ENCODE measurements around the gene PATE3.

The PATE3 gene

DNA sequence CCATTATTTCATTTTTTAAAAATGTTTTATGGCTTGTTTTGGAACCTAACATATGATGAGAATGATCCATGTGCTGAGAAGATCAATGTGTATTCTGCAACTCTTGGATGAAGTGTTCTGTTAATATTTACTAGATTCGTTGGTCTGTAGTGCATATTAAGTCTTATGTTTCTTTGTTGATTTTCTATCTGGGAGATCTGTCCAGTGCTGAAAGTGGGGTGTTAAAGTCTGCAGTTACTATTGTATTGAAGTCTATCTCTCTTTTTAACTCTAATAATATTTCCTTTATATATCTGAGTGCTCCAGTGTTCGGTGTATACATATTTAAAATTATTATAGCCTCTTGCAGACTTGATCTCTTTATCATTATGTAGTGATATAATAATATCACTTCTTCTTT lies 11.9 kb downstream of the PATE3 start:
- DNase-seq = no peak
- no peaks in the 10 kb centered on the region for H3K36me3 Mint-ChIP-seq (ENCODE audit: low read depth)
- no peaks in the 10 kb centered on the region for H3K27me3 Mint-ChIP-seq (ENCODE audit: low read depth, poor library complexity)
- TF ChIP-seq, protein P1, sequence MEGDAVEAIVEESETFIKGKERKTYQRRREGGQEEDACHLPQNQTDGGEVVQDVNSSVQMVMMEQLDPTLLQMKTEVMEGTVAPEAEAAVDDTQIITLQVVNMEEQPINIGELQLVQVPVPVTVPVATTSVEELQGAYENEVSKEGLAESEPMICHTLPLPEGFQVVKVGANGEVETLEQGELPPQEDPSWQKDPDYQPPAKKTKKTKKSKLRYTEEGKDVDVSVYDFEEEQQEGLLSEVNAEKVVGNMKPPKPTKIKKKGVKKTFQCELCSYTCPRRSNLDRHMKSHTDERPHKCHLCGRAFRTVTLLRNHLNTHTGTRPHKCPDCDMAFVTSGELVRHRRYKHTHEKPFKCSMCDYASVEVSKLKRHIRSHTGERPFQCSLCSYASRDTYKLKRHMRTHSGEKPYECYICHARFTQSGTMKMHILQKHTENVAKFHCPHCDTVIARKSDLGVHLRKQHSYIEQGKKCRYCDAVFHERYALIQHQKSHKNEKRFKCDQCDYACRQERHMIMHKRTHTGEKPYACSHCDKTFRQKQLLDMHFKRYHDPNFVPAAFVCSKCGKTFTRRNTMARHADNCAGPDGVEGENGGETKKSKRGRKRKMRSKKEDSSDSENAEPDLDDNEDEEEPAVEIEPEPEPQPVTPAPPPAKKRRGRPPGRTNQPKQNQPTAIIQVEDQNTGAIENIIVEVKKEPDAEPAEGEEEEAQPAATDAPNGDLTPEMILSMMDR (IDR thresholded peaks at IDR 0.05) = no peak
- no peak overlapping the region for H3K27ac Mint-ChIP-seq
- H3K4me3 Mint-ChIP-seq = no peak overlapping the region
- H3K4me1 Mint-ChIP-seq = no peaks in the 10 kb centered on the region
- H3K9me3 Mint-ChIP-seq = peaks cover 80% of the 10 kb centered on the region

DNA sequence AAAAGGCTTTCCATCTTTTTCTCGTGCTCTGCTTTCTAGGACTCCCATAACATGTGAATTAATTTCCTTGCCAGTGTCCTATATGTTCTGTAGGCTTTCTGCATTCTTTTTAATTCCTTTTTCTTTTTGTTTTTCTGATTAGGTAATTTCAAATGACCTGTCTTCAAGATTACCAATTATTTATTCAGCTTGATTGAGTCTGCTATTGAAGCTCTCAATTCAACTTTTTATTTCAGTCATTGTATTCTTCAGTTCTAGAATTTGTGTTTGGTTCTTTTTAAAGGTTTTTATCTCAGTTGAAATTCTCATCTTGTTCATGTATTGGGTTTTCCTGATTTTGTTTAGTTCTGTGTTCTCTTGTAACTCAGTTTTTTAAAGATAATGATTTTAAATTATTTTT lies 14.5 kb downstream of the PATE3 start:
- Mint-ChIP-seq H3K9me3 (peaks cover 58% of the 10 kb centered on the region), H3K4me3 (no peak overlapping the region), H3K27ac (no peak overlapping the region), H3K27me3 (ENCODE audit: low read depth, poor library complexity) (no peaks in the 10 kb centered on the region), H3K4me1 (no peaks in the 10 kb centered on the region), H3K36me3 (ENCODE audit: low read depth) (no peaks in the 10 kb centered on the region)
- TF ChIP-seq, protein P1 (IDR thresholded peaks at IDR 0.05) = no peak
- DNase-seq = no peak

DNA sequence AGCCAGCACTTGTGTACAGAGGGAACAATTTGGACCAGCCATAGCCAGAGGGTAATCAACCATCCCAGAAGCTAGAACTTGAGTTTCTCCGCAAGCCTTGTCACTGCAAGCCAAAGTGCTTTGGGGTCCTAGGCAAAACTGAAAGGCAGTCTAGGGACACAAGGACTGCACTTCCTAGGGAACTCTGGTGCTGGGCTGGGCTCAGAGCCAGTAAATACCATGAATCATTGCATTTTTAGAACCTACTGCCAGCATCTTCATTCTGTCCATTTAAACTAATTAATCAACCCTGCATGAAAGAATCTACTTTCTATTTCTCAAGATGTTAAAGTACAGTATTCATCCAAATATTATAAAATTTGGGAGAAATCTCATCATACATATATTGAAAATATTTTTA lies 20.0 kb downstream of the PATE3 start:
- TF ChIP-seq, protein P1 (IDR thresholded peaks at IDR 0.05) = no peak
- Mint-ChIP-seq H3K4me3 (no peak overlapping the region), H3K36me3 (ENCODE audit: low read depth) (no peaks in the 10 kb centered on the region), H3K27me3 (ENCODE audit: low read depth, poor library complexity) (peaks cover 7% of the 10 kb centered on the region), H3K4me1 (no peaks in the 10 kb centered on the region), H3K9me3 (peaks cover 27% of the 10 kb centered on the region), H3K27ac (no peak overlapping the region)
- no peak for DNase-seq

DNA sequence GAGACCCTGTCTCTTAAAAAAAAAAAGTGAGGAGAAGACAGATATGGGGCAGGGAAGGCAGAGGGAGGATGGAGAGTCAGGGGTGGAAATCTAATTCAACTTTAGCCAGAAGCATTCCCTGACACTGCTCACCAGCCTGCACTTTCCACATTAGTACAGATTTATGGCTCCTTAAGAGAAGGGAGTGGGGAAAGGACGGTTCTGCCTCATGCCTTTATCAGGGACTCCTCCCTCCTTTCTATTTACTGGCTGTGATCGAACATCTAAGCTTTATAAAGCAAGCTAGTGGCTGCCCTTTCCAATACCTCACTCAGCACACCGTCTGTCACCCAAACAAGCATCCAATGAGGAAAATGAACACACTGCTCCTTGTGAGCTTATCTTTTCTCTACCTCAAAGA lies 45.1 kb downstream of the PATE3 start, which contains the start of gene PATE4:
Gene PATE4 (plus strand): TSS at position 301 of the 400 bp plus-strand sequence. CDS start 44 bp downstream, at position 345.
- H3K9me3 Mint-ChIP-seq = no peaks in the 10 kb centered on the region
- DNase-seq = no peak
- no peak within 1 kb of the TSS for H3K4me3 Mint-ChIP-seq
- H3K27me3 Mint-ChIP-seq (ENCODE audit: low read depth, poor library complexity) = peaks cover 13% of the 10 kb centered on the region
- no peaks in the 10 kb centered on the region for H3K36me3 Mint-ChIP-seq (ENCODE audit: low read depth)
- TF ChIP-seq, protein P1 (IDR thresholded peaks at IDR 0.05) = no peak
- H3K27ac Mint-ChIP-seq = peak within 1 kb of the TSS; percentile 47
- H3K4me1 Mint-ChIP-seq = no peaks in the 10 kb centered on the region

DNA sequence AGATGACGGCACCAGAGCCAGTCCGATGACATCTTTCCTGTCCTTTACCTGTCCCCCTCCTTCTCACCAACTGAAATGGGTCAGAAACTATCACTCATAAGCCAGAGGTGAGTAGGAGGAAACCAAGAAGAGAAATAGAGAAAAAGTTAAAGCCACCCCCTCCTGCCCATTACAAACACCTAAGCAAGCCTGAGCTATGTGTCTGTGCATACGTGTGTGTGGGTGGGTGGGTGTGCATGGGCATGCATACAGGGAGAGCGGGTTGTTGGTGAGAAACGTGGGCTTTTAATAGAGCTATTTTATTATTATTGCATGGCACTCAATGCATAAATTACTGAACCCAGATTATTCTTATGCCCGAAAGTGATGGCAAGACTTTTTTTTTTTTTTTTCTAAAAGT lies 47.8 kb downstream of the PATE3 start:
- TF ChIP-seq, protein P1 (IDR thresholded peaks at IDR 0.05) = no peak
- peaks cover 20% of the 10 kb centered on the region for H3K27me3 Mint-ChIP-seq (ENCODE audit: low read depth, poor library complexity)
- H3K27ac Mint-ChIP-seq = no peak overlapping the region
- no peaks in the 10 kb centered on the region for H3K9me3 Mint-ChIP-seq
- no peaks in the 10 kb centered on the region for H3K36me3 Mint-ChIP-seq (ENCODE audit: low read depth)
- no peak for DNase-seq
- H3K4me3 Mint-ChIP-seq = no peak overlapping the region
- H3K4me1 Mint-ChIP-seq = no peaks in the 10 kb centered on the region
